ENCODE results near the gene ZMYND8.

The ZMYND8 gene

DNA sequence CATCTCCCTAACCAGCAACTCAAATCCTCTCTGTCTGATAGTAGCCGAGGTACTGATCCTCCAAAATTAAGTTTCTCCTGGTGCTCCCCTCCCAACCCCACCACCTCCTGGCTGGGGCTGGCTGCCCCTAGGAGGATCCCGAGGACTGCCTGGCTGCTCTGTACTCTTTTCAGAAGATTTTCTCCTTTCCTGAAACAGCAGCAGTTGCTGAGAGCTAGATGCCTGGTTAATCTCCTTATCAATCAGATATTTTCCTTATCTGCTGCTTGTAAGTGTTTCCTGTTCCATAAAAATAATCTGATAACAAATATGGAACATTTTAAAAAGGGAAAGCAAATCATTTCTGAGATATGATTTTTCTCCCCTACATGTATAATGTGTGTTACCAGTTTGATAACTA, 52.8 kb downstream of the ZMYND8 start:
- Histone ChIP-seq H3K9me3 (replicated peaks; ENCODE audit: insufficient read depth, low read length) (no peaks in the 10 kb centered on the region), H4K20me1 (ENCODE audit: insufficient read depth, low read length) (no peaks in the 10 kb centered on the region), H3K9ac (ENCODE audit: low read length) (no peak overlapping the region), H3K4me1 (ENCODE audit: low read length) (no peaks in the 10 kb centered on the region), H3K9me2 (replicated peaks; ENCODE audit: insufficient read depth, low read length) (no peaks in the 10 kb centered on the region), H3K4me2 (ENCODE audit: low read depth, low read length) (no peak overlapping the region), H3K79me2 (ENCODE audit: low read length) (peaks cover 93% of the 10 kb centered on the region), H3K27me3 (replicated peaks; ENCODE audit: insufficient read depth, low read length) (no peaks in the 10 kb centered on the region), H3K27ac (ENCODE audit: low read length) (no peak overlapping the region), H3F3A (ENCODE audit: insufficient read depth, low read length) (no peaks in the 10 kb centered on the region), H3K36me3 (replicated peaks; ENCODE audit: insufficient read depth, low read length) (peaks cover under 1% of the 10 kb centered on the region; the same call in 1 of the 2 replicates), H3K4me3 (ENCODE audit: low read length) (no peak overlapping the region), H2AFZ (ENCODE audit: low read length) (no peak overlapping the region)
- DNase-seq, result no peak
- TF ChIP-seq EZH2 (optimal IDR thresholded peaks at IDR 0.05; ENCODE audit: low read depth, low read length) (no peak), EZH2phosphoT487 (IDR thresholded peaks at IDR 0.05; ENCODE audit: low read length) (no peak)
- TF ChIP-seq, protein P1, sequence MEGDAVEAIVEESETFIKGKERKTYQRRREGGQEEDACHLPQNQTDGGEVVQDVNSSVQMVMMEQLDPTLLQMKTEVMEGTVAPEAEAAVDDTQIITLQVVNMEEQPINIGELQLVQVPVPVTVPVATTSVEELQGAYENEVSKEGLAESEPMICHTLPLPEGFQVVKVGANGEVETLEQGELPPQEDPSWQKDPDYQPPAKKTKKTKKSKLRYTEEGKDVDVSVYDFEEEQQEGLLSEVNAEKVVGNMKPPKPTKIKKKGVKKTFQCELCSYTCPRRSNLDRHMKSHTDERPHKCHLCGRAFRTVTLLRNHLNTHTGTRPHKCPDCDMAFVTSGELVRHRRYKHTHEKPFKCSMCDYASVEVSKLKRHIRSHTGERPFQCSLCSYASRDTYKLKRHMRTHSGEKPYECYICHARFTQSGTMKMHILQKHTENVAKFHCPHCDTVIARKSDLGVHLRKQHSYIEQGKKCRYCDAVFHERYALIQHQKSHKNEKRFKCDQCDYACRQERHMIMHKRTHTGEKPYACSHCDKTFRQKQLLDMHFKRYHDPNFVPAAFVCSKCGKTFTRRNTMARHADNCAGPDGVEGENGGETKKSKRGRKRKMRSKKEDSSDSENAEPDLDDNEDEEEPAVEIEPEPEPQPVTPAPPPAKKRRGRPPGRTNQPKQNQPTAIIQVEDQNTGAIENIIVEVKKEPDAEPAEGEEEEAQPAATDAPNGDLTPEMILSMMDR (IDR thresholded peaks at IDR 0.05; ENCODE audit: low read length), result no peak

- Histone ChIP-seq H3K9ac (ENCODE audit: low read length) (no peak overlapping the region), H4K20me1 (ENCODE audit: insufficient read depth, low read length) (no peaks in the 10 kb centered on the region), H3K4me2 (ENCODE audit: low read depth, low read length) (no peak overlapping the region), H2AFZ (ENCODE audit: low read length) (no peak overlapping the region), H3K4me1 (ENCODE audit: low read length) (no peaks in the 10 kb centered on the region), H3K9me2 (replicated peaks; ENCODE audit: insufficient read depth, low read length) (no peaks in the 10 kb centered on the region), H3K27me3 (replicated peaks; ENCODE audit: insufficient read depth, low read length) (no peaks in the 10 kb centered on the region), H3F3A (ENCODE audit: insufficient read depth, low read length) (no peaks in the 10 kb centered on the region), H3K27ac (ENCODE audit: low read length) (no peak overlapping the region), H3K36me3 (replicated peaks; ENCODE audit: insufficient read depth, low read length) (peaks cover 21% of the 10 kb centered on the region), H3K9me3 (replicated peaks; ENCODE audit: insufficient read depth, low read length) (no peaks in the 10 kb centered on the region), H3K4me3 (ENCODE audit: low read length) (no peak overlapping the region), H3K79me2 (ENCODE audit: low read length) (peaks cover 95% of the 10 kb centered on the region)
- no peak for DNase-seq
- TF ChIP-seq EZH2 (optimal IDR thresholded peaks at IDR 0.05; ENCODE audit: low read depth, low read length) (no peak), EZH2phosphoT487 (IDR thresholded peaks at IDR 0.05; ENCODE audit: low read length) (no peak)
- TF ChIP-seq, protein P1 (IDR thresholded peaks at IDR 0.05; ENCODE audit: low read length), result no peak
Measured at GRCh38 chr20:47300071-47300470, 56.4 kb downstream of the ZMYND8 start.

DNA sequence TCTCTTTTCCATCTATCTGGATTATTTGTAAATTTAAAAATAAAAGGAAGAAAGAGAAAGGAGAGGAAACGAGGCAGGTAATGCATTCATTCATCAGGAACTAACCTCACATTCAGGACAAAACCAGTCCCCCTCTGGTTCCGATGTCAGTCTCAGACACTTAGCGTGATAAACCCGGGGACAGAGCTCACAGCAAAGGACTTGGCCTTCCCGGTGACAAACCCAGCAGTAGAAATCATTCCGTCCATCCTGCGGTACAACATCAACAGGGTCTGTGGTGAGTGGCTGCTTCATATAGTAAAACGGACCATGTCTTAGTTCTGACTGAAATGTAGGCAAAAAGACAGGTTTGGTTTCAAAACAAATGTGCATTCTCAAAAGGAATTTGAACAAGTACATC, 57.9 kb downstream of the ZMYND8 start:
- H3K9ac ChIP-seq (ENCODE audit: low read length), result no peak overlapping the region
- H3K79me2 ChIP-seq (ENCODE audit: low read length), result peaks cover 90% of the 10 kb centered on the region
- H3K9me3 ChIP-seq (replicated peaks; ENCODE audit: insufficient read depth, low read length), result no peaks in the 10 kb centered on the region
- no peak overlapping the region for H2AFZ ChIP-seq (ENCODE audit: low read length)
- H4K20me1 ChIP-seq (ENCODE audit: insufficient read depth, low read length), result no peaks in the 10 kb centered on the region
- no peak overlapping the region for H3K4me3 ChIP-seq (ENCODE audit: low read length)
- H3K4me1 ChIP-seq (ENCODE audit: low read length), result no peaks in the 10 kb centered on the region
- H3F3A ChIP-seq (ENCODE audit: insufficient read depth, low read length), result no peaks in the 10 kb centered on the region
- DNase-seq, result no peak
- no peak overlapping the region for H3K4me2 ChIP-seq (ENCODE audit: low read depth, low read length)
- H3K9me2 ChIP-seq (replicated peaks; ENCODE audit: insufficient read depth, low read length), result no peaks in the 10 kb centered on the region
- TF ChIP-seq, protein P1 (IDR thresholded peaks at IDR 0.05; ENCODE audit: low read length), result no peak
- TF ChIP-seq EZH2phosphoT487 (IDR thresholded peaks at IDR 0.05; ENCODE audit: low read length), result no peak
- no peak for TF ChIP-seq EZH2 (optimal IDR thresholded peaks at IDR 0.05; ENCODE audit: low read depth, low read length)
- no peaks in the 10 kb centered on the region for H3K27me3 ChIP-seq (replicated peaks; ENCODE audit: insufficient read depth, low read length)
- H3K27ac ChIP-seq (ENCODE audit: low read length), result no peak overlapping the region
- peaks cover 21% of the 10 kb centered on the region for H3K36me3 ChIP-seq (replicated peaks; ENCODE audit: insufficient read depth, low read length)
